Astrocyte (in vitro differentiated cells and primary cell): ENCODE measurements around the gene SLC4A3. TPM values are rescaled to one million over a fixed set of nuclear protein-coding genes. Genes with fewer than 3 reads are reported as not detected.

Source experiments
- DNase-seq: peaks from one replicate; pipeline ENCODE4 v3.0.0-alpha.2; 2010; ENCODE audit warnings: low read depth
- FAIRE-seq: peaks from 2 replicates; lab custom pipeline; 2011; peaks lifted over from hg19 to GRCh38; lab: Jason Lieb, UNC
- H2AFZ ChIP-seq: 2 replicates; pipeline ENCODE4 v1.6.0; 2012; ENCODE audit warnings: low read depth, low read length, inconsistent platforms
- H3K27ac ChIP-seq: 2 replicates; pipeline ENCODE4 v1.5.1; 2011; ENCODE audit warnings: low read depth, low read length, inconsistent platforms
- H3K27me3 ChIP-seq: 2 replicates; pipeline ENCODE4 v1.6.0; 2011; ENCODE audit warnings: low read length, inconsistent platforms; ENCODE audit not compliant: insufficient read depth
- H3K36me3 ChIP-seq: 2 replicates; pipeline ENCODE4 v1.5.1; 2011; ENCODE audit warnings: low read length, inconsistent platforms; ENCODE audit not compliant: insufficient read depth
- H3K4me1 ChIP-seq: 2 replicates; pipeline ENCODE4 v1.5.1; 2011; ENCODE audit warnings: low read length, inconsistent platforms; ENCODE audit not compliant: insufficient read depth
- H3K4me2 ChIP-seq: 2 replicates; pipeline ENCODE4 v1.6.0; 2012; ENCODE audit warnings: low read length, inconsistent platforms
- H3K4me3 ChIP-seq: 2 replicates; pipeline ENCODE4 v1.5.1; 2011; ENCODE audit warnings: low read depth, mild to moderate bottlenecking, low read length, inconsistent platforms; ENCODE audit not compliant: insufficient read depth
- H3K79me2 ChIP-seq: 2 replicates; pipeline ENCODE4 v1.6.0; 2012; ENCODE audit warnings: mild to moderate bottlenecking, low read length, inconsistent platforms; ENCODE audit not compliant: insufficient read depth
- H3K9ac ChIP-seq: 2 replicates; pipeline ENCODE4 v1.6.0; 2012; ENCODE audit warnings: mild to moderate bottlenecking, low read length, inconsistent platforms
- H3K9me3 ChIP-seq: 2 replicates; pipeline ENCODE4 v1.5.1; 2012; ENCODE audit warnings: low read depth, mild to moderate bottlenecking, low read length, inconsistent platforms; ENCODE audit not compliant: insufficient read depth
- H4K20me1 ChIP-seq: 2 replicates; pipeline ENCODE4 v1.6.0; 2012; ENCODE audit warnings: low read length, inconsistent platforms; ENCODE audit not compliant: insufficient read depth
- H3K27ac Mint-ChIP-seq: one replicate; pipeline ENCODE4 v1.8.0; 2021; ENCODE audit warnings: mild to moderate bottlenecking, mixed read lengths; ENCODE audit not compliant: unreplicated experiment
- H3K27me3 Mint-ChIP-seq: one replicate; pipeline ENCODE4 v1.8.0; 2021; ENCODE audit warnings: low read depth, mixed read lengths; ENCODE audit not compliant: unreplicated experiment
- H3K36me3 Mint-ChIP-seq: one replicate; pipeline ENCODE4 v1.8.0; 2021; ENCODE audit warnings: low read depth, mixed read lengths; ENCODE audit not compliant: unreplicated experiment
- H3K4me1 Mint-ChIP-seq: one replicate; pipeline ENCODE4 v1.8.0; 2021; ENCODE audit warnings: low read depth, mixed read lengths; ENCODE audit not compliant: unreplicated experiment
- H3K4me3 Mint-ChIP-seq: one replicate; pipeline ENCODE4 v1.8.0; 2021; ENCODE audit warnings: mild to moderate bottlenecking, moderate library complexity, mixed read lengths; ENCODE audit not compliant: unreplicated experiment
- H3K9me3 Mint-ChIP-seq: one replicate; pipeline ENCODE4 v1.8.0; 2021; ENCODE audit warnings: mild to moderate bottlenecking, mixed read lengths; ENCODE audit not compliant: unreplicated experiment
- EZH2 ChIP-seq: IDR thresholded peaks from 2 replicates; pipeline ENCODE4 v1.6.1; 2012; ENCODE audit warnings: mild to moderate bottlenecking, low read length, inconsistent platforms; ENCODE audit not compliant: insufficient read depth
- total RNA-seq: library from RNA; stranded (reverse); gene quantifications from 2 replicates; pipeline ENCODE4 v1.2.1, GENCODE V29; 2021
- TF ChIP-seq, protein P1 (sequence below): IDR thresholded peaks from 2 replicates; pipeline ENCODE4 v1.5.1; 2011; ENCODE audit warnings: low read depth, mild to moderate bottlenecking, inconsistent platforms, low read length, moderate library complexity; ENCODE audit not compliant: insufficient read depth

The SLC4A3 gene
- total RNA-seq, 1 donor from 2014 or later = 11.2 TPM

DNA sequence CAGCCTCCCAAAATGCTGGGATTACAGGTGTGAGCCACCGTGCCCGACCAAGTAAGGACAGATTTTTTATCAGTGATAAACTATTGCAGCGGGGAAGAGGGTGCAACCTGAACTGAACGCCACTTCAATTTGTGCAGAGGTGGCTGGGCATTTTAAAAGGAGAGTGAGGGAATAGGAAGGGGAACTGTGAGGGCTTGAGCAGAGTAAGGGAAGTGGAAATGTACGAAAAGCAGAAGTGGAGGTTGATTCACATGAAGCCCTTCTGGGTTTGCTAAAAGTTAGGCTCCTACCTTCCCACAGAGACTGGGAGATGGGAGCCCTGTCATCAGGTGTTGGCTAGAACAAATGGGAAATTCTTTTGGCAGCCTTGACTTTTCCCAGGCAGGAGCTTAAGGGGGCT is 23.7 kb upstream of the SLC4A3 start:
- DNase-seq (no peak), FAIRE-seq (no peak)
- TF ChIP-seq EZH2 = no peak
- TF ChIP-seq, protein P1, sequence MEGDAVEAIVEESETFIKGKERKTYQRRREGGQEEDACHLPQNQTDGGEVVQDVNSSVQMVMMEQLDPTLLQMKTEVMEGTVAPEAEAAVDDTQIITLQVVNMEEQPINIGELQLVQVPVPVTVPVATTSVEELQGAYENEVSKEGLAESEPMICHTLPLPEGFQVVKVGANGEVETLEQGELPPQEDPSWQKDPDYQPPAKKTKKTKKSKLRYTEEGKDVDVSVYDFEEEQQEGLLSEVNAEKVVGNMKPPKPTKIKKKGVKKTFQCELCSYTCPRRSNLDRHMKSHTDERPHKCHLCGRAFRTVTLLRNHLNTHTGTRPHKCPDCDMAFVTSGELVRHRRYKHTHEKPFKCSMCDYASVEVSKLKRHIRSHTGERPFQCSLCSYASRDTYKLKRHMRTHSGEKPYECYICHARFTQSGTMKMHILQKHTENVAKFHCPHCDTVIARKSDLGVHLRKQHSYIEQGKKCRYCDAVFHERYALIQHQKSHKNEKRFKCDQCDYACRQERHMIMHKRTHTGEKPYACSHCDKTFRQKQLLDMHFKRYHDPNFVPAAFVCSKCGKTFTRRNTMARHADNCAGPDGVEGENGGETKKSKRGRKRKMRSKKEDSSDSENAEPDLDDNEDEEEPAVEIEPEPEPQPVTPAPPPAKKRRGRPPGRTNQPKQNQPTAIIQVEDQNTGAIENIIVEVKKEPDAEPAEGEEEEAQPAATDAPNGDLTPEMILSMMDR = no peak
- Mint-ChIP-seq H3K4me1 (peaks cover under 1% of the 10 kb centered on the region), H3K4me3 (no peak overlapping the region), H3K27me3 (no peaks in the 10 kb centered on the region), H3K27ac (no peak overlapping the region), H3K9me3 (peaks cover 2% of the 10 kb centered on the region), H3K36me3 (peaks cover 20% of the 10 kb centered on the region)
- Histone ChIP-seq H3K4me1 (peaks cover under 1% of the 10 kb centered on the region), H3K9me3 (no peaks in the 10 kb centered on the region), H3K9ac (no peak overlapping the region), H3K27ac (no peak overlapping the region), H3K36me3 (peaks cover 14% of the 10 kb centered on the region), H4K20me1 (no peaks in the 10 kb centered on the region), H3K27me3 (no peaks in the 10 kb centered on the region), H2AFZ (no peak overlapping the region), H3K4me2 (no peak overlapping the region), H3K4me3 (no peak overlapping the region), H3K79me2 (peaks cover under 1% of the 10 kb centered on the region)

DNA sequence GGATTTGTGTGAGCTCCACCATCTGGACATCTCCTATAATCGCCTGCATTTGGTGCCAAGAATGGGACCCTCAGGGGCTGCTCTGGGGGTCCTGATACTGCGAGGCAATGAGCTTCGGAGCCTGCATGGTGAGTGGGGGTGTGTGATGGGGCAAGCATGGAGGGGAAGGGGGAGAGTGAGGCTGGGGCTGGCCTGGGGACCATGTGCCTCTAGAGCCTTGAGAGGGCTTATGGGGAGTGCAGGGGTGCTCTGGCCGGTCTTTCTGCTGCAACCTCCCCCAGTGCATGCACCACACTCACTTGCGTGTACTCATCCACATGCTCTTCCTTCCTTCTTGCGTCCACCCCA is 21.8 kb upstream of the SLC4A3 start:
- no peak for DNase-seq
- no peak overlapping the region for H3K4me3 ChIP-seq
- no peaks in the 10 kb centered on the region for H3K9me3 ChIP-seq
- peaks cover 17% of the 10 kb centered on the region for H3K36me3 ChIP-seq
- no peaks in the 10 kb centered on the region for H3K4me1 ChIP-seq
- FAIRE-seq = no peak
- no peaks in the 10 kb centered on the region for H3K4me1 Mint-ChIP-seq
- no peak overlapping the region for H3K4me3 Mint-ChIP-seq
- no peak overlapping the region for H3K9ac ChIP-seq
- no peak overlapping the region for H2AFZ ChIP-seq
- no peaks in the 10 kb centered on the region for H3K27me3 ChIP-seq
- H3K27ac Mint-ChIP-seq = no peak overlapping the region
- no peak overlapping the region for H3K27ac ChIP-seq
- H3K36me3 Mint-ChIP-seq = peaks cover 20% of the 10 kb centered on the region
- H3K27me3 Mint-ChIP-seq = no peaks in the 10 kb centered on the region
- H3K9me3 Mint-ChIP-seq = peaks cover 2% of the 10 kb centered on the region
- no peaks in the 10 kb centered on the region for H3K79me2 ChIP-seq
- H4K20me1 ChIP-seq = no peaks in the 10 kb centered on the region
- TF ChIP-seq, protein P1 = no peak
- no peak for TF ChIP-seq EZH2
- H3K4me2 ChIP-seq = no peak overlapping the region

DNA sequence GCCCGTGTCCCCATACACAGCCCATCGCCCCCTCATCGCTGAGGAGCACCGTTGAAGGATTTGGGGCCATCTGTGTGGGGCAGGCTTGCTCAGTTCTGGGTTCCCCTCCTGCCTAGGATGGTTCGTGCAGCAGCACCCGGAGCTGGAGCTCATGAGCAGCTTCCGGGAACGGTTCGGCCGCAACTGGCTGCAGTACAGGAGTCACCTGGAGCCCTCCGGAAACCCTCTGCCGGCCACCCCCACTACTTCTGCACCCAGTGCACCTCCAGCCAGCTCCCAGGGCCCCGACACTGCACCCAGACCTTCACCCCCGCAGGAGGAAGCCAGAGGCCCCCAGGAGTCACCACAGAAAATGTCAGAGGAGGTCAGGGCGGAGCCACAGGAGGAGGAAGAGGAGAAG is 19.5 kb upstream of the SLC4A3 start:
- H3K36me3 ChIP-seq = peaks cover 14% of the 10 kb centered on the region
- FAIRE-seq = no peak
- Mint-ChIP-seq H3K27me3 (no peaks in the 10 kb centered on the region), H3K27ac (no peak overlapping the region), H3K9me3 (peaks cover 2% of the 10 kb centered on the region), H3K4me3 (no peak overlapping the region), H3K4me1 (no peaks in the 10 kb centered on the region), H3K36me3 (peaks cover 31% of the 10 kb centered on the region)
- no peaks in the 10 kb centered on the region for H3K79me2 ChIP-seq
- no peaks in the 10 kb centered on the region for H4K20me1 ChIP-seq
- DNase-seq = no peak
- H3K4me2 ChIP-seq = no peak overlapping the region
- H3K4me1 ChIP-seq = no peaks in the 10 kb centered on the region
- H3K9me3 ChIP-seq = no peaks in the 10 kb centered on the region
- TF ChIP-seq, protein P1 = no peak
- TF ChIP-seq EZH2 = no peak
- no peak overlapping the region for H2AFZ ChIP-seq
- H3K9ac ChIP-seq = no peak overlapping the region
- H3K27me3 ChIP-seq = no peaks in the 10 kb centered on the region
- H3K4me3 ChIP-seq = no peak overlapping the region
- no peak overlapping the region for H3K27ac ChIP-seq
